ENCODE data around the gene USF2. TPM values are rescaled to one million over a fixed set of nuclear protein-coding genes. Genes with fewer than 3 reads are reported as not detected.

USF2 gene
- polyA plus RNA-seq, 2 of the 4 experiments (the other 2 are of a cell fraction), result 118 to 141 TPM

DNA sequence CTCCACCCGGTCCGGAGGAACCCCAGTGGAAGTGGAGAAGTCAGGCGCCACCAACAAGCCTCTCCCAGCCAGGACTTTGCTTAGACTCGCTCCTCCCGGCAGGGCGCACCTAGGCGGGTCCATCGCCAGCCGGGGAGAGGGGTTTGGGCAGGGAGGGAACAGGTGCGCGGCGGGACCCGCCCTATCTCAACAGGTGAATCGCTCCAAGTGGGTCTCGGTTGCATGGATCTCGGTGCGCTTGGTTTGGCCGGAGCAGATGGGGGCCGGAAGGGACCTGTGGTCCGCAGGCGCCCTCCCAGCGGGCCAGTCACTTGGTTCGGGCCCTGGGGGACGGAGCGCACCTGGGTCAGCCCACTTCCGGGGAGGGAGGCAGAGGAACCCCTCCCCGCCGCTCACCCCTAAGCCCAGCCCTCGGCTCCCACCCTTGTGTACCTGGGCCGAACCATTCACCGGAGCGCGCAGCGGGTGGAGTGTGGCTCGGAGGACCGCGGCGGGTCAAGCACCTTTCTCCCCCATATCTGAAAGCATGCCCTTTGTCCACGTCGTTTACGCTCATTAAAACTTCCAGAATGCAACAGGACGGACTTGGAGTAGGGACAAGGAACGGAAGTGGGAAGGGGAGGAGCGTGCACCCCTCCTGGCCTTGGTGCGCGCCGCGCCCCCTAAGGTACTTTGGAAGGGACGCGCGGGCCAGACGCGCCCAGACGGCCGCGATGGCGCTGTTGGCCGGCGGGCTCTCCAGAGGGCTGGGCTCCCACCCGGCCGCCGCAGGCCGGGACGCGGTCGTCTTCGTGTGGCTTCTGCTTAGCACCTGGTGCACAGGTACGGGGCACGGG, 20.2 kb upstream of the USF2 start, which contains the start of gene LSR:
TSS of gene LSR (plus strand) at position 693 of the 836 bp plus-strand sequence. CDS start at position 714, 21 bp downstream.
- Histone ChIP-seq H3K4me1 (peaks cover 8% of the 10 kb centered on the region; the same call in 1 of the 3 replicates), H3K4me3 (peak within 1 kb of the TSS; percentile 48), H3K9me3 (peaks cover 33% of the 10 kb centered on the region), H3K4me2 (peak within 1 kb of the TSS; percentile 90), H3K27ac (peak within 1 kb of the TSS in 1 of 2 experiments; percentile 38; a peak in 4 of 6 replicates)
- ATAC-seq, result peak; percentile 41 to 58
- DNase-seq (ENCODE audit: low read depth in 1 of 2, low spot score in 1 of 2), result peak; percentile 61 to 69
- TF ChIP-seq NFE2L2 (conservative IDR thresholded peaks at IDR 0.05; ENCODE audit: low read length) (no peak), POLR2AphosphoS2 (conservative IDR thresholded peaks at IDR 0.05; ENCODE audit: low read length) (no peak), FOXS1 (CRISPR knock-in tag; IDR thresholded peaks at IDR 0.05) (no peak), GATA3 (IDR thresholded peaks at IDR 0.05; ENCODE audit: borderline replicate concordance) (no peak), MAFK (IDR thresholded peaks at IDR 0.05; ENCODE audit: partially characterized antibody) (no peak), HDAC2 (IDR thresholded peaks at IDR 0.05) (peak; percentile 2; the same call in 1 of the 2 replicates)
- TF ChIP-seq, protein P1, sequence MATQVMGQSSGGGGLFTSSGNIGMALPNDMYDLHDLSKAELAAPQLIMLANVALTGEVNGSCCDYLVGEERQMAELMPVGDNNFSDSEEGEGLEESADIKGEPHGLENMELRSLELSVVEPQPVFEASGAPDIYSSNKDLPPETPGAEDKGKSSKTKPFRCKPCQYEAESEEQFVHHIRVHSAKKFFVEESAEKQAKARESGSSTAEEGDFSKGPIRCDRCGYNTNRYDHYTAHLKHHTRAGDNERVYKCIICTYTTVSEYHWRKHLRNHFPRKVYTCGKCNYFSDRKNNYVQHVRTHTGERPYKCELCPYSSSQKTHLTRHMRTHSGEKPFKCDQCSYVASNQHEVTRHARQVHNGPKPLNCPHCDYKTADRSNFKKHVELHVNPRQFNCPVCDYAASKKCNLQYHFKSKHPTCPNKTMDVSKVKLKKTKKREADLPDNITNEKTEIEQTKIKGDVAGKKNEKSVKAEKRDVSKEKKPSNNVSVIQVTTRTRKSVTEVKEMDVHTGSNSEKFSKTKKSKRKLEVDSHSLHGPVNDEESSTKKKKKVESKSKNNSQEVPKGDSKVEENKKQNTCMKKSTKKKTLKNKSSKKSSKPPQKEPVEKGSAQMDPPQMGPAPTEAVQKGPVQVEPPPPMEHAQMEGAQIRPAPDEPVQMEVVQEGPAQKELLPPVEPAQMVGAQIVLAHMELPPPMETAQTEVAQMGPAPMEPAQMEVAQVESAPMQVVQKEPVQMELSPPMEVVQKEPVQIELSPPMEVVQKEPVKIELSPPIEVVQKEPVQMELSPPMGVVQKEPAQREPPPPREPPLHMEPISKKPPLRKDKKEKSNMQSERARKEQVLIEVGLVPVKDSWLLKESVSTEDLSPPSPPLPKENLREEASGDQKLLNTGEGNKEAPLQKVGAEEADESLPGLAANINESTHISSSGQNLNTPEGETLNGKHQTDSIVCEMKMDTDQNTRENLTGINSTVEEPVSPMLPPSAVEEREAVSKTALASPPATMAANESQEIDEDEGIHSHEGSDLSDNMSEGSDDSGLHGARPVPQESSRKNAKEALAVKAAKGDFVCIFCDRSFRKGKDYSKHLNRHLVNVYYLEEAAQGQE (IDR thresholded peaks at IDR 0.05), result no peak
- TF ChIP-seq, protein P2, sequence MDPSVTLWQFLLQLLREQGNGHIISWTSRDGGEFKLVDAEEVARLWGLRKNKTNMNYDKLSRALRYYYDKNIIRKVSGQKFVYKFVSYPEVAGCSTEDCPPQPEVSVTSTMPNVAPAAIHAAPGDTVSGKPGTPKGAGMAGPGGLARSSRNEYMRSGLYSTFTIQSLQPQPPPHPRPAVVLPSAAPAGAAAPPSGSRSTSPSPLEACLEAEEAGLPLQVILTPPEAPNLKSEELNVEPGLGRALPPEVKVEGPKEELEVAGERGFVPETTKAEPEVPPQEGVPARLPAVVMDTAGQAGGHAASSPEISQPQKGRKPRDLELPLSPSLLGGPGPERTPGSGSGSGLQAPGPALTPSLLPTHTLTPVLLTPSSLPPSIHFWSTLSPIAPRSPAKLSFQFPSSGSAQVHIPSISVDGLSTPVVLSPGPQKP (IDR thresholded peaks at IDR 0.05; ENCODE audit: low read depth, low read length), result no peak
- FAIRE-seq, result no peak
- 7% methylated on average over 63 of the region's 69 CpGs for WGBS (ENCODE audit: missing lambda C conversion rate)
- ChIA-PET CTCF (no interaction called here), POLR2A (no interaction called here)

DNA sequence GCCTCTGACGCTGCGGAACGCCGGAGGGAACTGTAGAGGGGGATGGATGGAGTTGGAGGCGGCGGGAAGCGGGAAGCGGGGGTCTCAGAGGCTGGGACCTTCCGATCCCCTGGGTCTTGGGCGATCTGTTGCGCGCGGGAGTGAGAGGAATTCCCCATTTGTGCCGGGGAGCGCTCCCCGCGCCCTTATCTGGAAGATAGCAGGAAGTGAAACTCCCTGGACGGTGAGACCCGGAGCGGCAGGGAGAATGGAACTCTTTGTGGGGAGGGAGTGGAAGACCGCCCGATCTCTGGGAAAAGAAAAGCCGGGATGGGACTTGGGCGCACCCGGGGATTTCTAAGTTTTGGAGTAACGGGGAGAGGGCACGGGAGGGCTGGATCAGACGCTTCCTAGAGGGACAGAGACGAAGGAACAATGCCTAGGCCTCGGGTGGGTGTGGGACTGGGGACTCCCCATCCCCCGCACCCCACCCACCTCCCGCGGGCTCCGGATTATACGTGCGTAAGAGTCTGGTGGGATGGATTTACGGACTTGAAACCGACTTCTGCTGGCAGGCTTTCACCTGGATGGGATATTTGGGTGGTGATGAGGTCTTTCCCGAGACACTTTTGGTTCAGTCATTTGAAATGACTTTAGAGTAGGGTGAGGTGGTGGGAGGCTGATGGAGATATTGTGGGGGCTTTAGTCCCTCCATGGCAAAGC, 19.5 kb upstream of the USF2 start:
- Histone ChIP-seq H3K4me2 (peak overlapping the region; percentile 90), H3K4me1 (peaks cover 8% of the 10 kb centered on the region; the same call in 1 of the 3 replicates), H3K27ac (peak overlapping the region in 1 of 2 experiments; percentile 38; a peak in 2 of 6 replicates), H3K4me3 (peak overlapping the region; percentile 48), H3K9me3 (peaks cover 25% of the 10 kb centered on the region)
- 18% methylated on average over 39 of the region's 39 CpGs for WGBS (ENCODE audit: missing lambda C conversion rate)
- ChIA-PET CTCF (interaction anchor here (1.2 kb wide), 1 partner anchor 20 kb away, joined by 3 read pairs; the partner anchor contains the start of gene USF2), POLR2A (no interaction called here)
- DNase-seq (ENCODE audit: low read depth in 1 of 2, low spot score in 1 of 2) (peak in 1 of 2 experiments; percentile 48), ATAC-seq (no peak; a peak in 2 of 6 replicates), FAIRE-seq (no peak)
- TF ChIP-seq NR3C1 (IDR thresholded peaks at IDR 0.05), result no peak
- no peak for TF ChIP-seq MYC (IDR thresholded peaks at IDR 0.05; ENCODE audit: borderline replicate concordance, low read length)
- TF ChIP-seq FOXS1 (CRISPR knock-in tag; IDR thresholded peaks at IDR 0.05), result no peak
- no peak; the same call in 1 of the 2 replicates for TF ChIP-seq HDAC2 (IDR thresholded peaks at IDR 0.05)

DNA sequence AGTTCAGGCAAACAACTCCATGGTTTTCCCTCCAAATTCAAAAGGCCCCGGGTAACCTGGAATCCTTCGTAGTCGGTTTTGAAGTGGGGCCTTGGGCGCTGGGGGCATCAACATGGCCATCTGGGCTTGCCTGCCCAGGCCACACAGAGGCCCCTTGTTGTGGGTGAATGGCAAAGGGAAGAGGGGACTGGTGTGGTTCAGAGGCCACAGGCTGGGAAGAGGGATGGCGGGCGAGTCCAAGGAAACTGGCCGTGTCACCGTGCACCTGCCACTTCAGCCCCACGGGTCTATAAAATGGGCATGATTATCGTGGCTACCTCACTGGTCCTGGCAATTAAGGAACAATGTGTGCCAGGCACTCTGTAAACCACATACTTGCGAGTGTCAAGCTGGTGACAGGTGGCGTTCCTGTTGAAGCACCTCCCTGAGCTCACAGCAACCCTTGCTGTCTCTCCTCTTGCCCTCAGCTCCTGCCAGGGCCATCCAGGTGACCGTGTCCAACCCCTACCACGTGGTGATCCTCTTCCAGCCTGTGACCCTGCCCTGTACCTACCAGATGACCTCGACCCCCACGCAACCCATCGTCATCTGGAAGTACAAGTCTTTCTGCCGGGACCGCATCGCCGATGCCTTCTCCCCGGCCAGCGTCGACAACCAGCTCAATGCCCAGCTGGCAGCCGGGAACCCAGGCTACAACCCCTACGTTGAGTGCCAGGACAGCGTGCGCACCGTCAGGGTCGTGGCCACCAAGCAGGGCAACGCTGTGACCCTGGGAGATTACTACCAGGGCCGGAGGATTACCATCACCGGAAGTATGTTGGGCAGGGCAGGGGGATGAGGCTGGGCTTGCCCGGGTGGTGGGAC, 18.7 kb upstream of the USF2 start:
- 68% methylated on average over 34 of the region's 34 CpGs for WGBS (ENCODE audit: missing lambda C conversion rate)
- ATAC-seq (no peak), DNase-seq (ENCODE audit: low read depth in 1 of 2, low spot score in 1 of 2) (no peak), FAIRE-seq (no peak)
- POLR2A ChIA-PET, result no interaction called here
- Histone ChIP-seq H3K4me1 (peaks cover 8% of the 10 kb centered on the region; the same call in 1 of the 3 replicates), H3K4me3 (no peak overlapping the region), H3K27ac (no peak overlapping the region), H3K9me3 (peaks cover 18% of the 10 kb centered on the region), H3K4me2 (no peak overlapping the region)
- CTCF ChIA-PET, result interaction anchor here (0.6 to 2.6 kb wide), 10 partner anchors 8 to 252 kb away, joined by 3 to 9 read pairs (median 4); partner anchors contain the start of genes LGI4 and USF2
- no peak for TF ChIP-seq PHF8 (IDR thresholded peaks at IDR 0.05; ENCODE audit: borderline replicate concordance, low read depth)
- no peak for TF ChIP-seq RNF2 (IDR thresholded peaks at IDR 0.05; ENCODE audit: borderline replicate concordance, low read depth)
- TF ChIP-seq CEBPB (IDR thresholded peaks at IDR 0.05), result no peak
- no peak for TF ChIP-seq ZFP36 (IDR thresholded peaks at IDR 0.05; ENCODE audit: borderline replicate concordance, partially characterized antibody)
- TF ChIP-seq KDM5A (IDR thresholded peaks at IDR 0.05), result no peak
- TF ChIP-seq NR3C1 (IDR thresholded peaks at IDR 0.05), result no peak
- no peak for TF ChIP-seq KDM1A (IDR thresholded peaks at IDR 0.05; ENCODE audit: low read depth)
- TF ChIP-seq, protein P1 (IDR thresholded peaks at IDR 0.05), result no peak
- no peak for TF ChIP-seq SMC3 (IDR thresholded peaks at IDR 0.05)
- no peak for TF ChIP-seq RCOR1 (IDR thresholded peaks at IDR 0.05; ENCODE audit: low read depth, low read length)

Measured in A549 (cell line).